ENCODE measurements around the gene SDS. TPM values are rescaled to one million over a fixed set of nuclear protein-coding genes. Genes with fewer than 3 reads are reported as not detected.

The SDS gene
- total and polyA plus RNA-seq, 9 donors = 0.20 to 12.8 (median 1.0) TPM; not detected in 2

GRCh38 chr12:113378291-113378690 is 25.4 kb downstream of the SDS start:
- Histone ChIP-seq H3K4me3 (no peak overlapping the region), H3K27me3 (no peaks in the 10 kb centered on the region), H3K9me3 (no peaks in the 10 kb centered on the region), H3K4me1 (ENCODE audit: insufficient read depth) (no peaks in the 10 kb centered on the region), H3K36me3 (no peaks in the 10 kb centered on the region), H3K27ac (no peak overlapping the region)
- TF ChIP-seq CTCF (IDR thresholded peaks at IDR 0.05) (no peak), EP300 (IDR thresholded peaks at IDR 0.05) (no peak)
- no peak for DNase-seq
- intact Hi-C loops (cut with DNase I) = no loop called here
- WGBS, 3 donors = 81 to 85% (median 82%) methylated on average over 3 of the region's 3 CpGs

GRCh38 chr12:113374823-113375428 is 28.8 kb downstream of the SDS start:
- H3K4me3 ChIP-seq = no peak overlapping the region
- no peaks in the 10 kb centered on the region for H3K4me1 ChIP-seq (ENCODE audit: insufficient read depth)
- 78 to 86% (median 82%) methylated on average over 4 of the region's 4 CpGs for WGBS, 3 donors
- intact Hi-C loops (cut with DNase I) = no loop called here
- TF ChIP-seq CTCF (IDR thresholded peaks at IDR 0.05) (no peak), EP300 (IDR thresholded peaks at IDR 0.05) (no peak), POLR2A (IDR thresholded peaks at IDR 0.05) (no peak)
- H3K36me3 ChIP-seq = no peaks in the 10 kb centered on the region
- no peaks in the 10 kb centered on the region for H3K27me3 ChIP-seq
- no peak overlapping the region for H3K27ac ChIP-seq
- no peak for DNase-seq
- no peaks in the 10 kb centered on the region for H3K9me3 ChIP-seq

- no peak overlapping the region for H3K4me3 ChIP-seq
- no peaks in the 10 kb centered on the region for H3K27me3 ChIP-seq
- intact Hi-C loops (cut with DNase I) = no loop called here
- no peaks in the 10 kb centered on the region for H3K4me1 ChIP-seq (ENCODE audit: insufficient read depth)
- H3K9me3 ChIP-seq = no peaks in the 10 kb centered on the region
- no peaks in the 10 kb centered on the region for H3K36me3 ChIP-seq
- WGBS, 3 donors = 67 to 74% (median 70%) methylated on average over 3 of the region's 3 CpGs
- DNase-seq = peak in 1 of 5 donors; percentile 47
- TF ChIP-seq CTCF (IDR thresholded peaks at IDR 0.05) (no peak), POLR2A (IDR thresholded peaks at IDR 0.05) (no peak), EP300 (IDR thresholded peaks at IDR 0.05) (no peak)
- no peak overlapping the region for H3K27ac ChIP-seq
Observed at GRCh38 chr12:113373969-113374368, 29.7 kb downstream of the SDS start.

- no peak for DNase-seq
- Histone ChIP-seq H3K36me3 (no peaks in the 10 kb centered on the region), H3K4me3 (no peak overlapping the region), H3K27me3 (no peaks in the 10 kb centered on the region), H3K4me1 (ENCODE audit: insufficient read depth) (no peaks in the 10 kb centered on the region), H3K27ac (no peak overlapping the region), H3K9me3 (no peaks in the 10 kb centered on the region)
- intact Hi-C loops (cut with DNase I) = no loop called here
- TF ChIP-seq CTCF (IDR thresholded peaks at IDR 0.05) (no peak), EP300 (IDR thresholded peaks at IDR 0.05) (no peak), POLR2A (IDR thresholded peaks at IDR 0.05) (no peak)
- WGBS, 3 donors = 93 to 95% (median 93%) methylated on average over 3 of the region's 3 CpGs
Observed at GRCh38 chr12:113373440-113373839, 30.2 kb downstream of the SDS start.

Data from ovary (tissue), 9 donors.